Posterior vena cava (tissue), 2 donors: ENCODE measurements around the gene NUDT22. TPM values are rescaled to one million over a fixed set of nuclear protein-coding genes. Genes with fewer than 3 reads are reported as not detected.

Experiments used
- DNase-seq: peaks from one replicate; pipeline ENCODE4 v3.0.0-alpha.2; 2020; ENCODE audit warnings: low spot score
- intact Hi-C, 2 donors: fragments of 100-400 bp; cut with DNase I; formaldehyde crosslinking; loops; one replicate each; pipeline versions ENCODE4 v1.14.1 to v1.14.2; 2022 to 2023
- total RNA-seq, 2 donors: library from RNA; stranded (reverse); fragmentation: NEBNext Ultra II Directional; extraction: Animal tissue kit (Norgen Biotek cat#: 25700); gene quantifications; one replicate each; pipeline ENCODE4 v1.2.1, GENCODE V29; 2021
- donor health status: DM: yes; HTN: yes; CAD: no.
- donor health status: DM: yes; HTN: yes; CAD: no.

Gene NUDT22
- total RNA-seq, 2 donors from 2014 or later = 35.8 to 41.1 TPM

GRCh38 chr11:64204080-64204440 is 22.0 kb upstream of the NUDT22 start:
- intact Hi-C loops = loop anchor here in 1 of 2 donors (10.0 kb wide), 1 partner anchor 91 kb away; the partner anchor contains the start of gene KCNK4
- no peak for DNase-seq

GRCh38 chr11:64204464-64204989 is 21.5 kb upstream of the NUDT22 start:
- DNase-seq = peak; percentile 95
- intact Hi-C loops = loop anchor here in 1 of 2 donors (10.0 kb wide), 1 partner anchor 90 kb away; the partner anchor contains the start of gene KCNK4

- peak; percentile 92 for DNase-seq
- intact Hi-C loops = loop anchor here (1.0 to 10.0 kb wide), 3 partner anchors 17 to 96 kb away; partner anchors contain the start of genes CATSPERZ (in 1 of the 2) and KCNK4 (in 1 of the 2)
Measured at GRCh38 chr11:64206457-64207255, 19.4 kb upstream of the NUDT22 start, which contains the start of gene FERMT3. Gene FERMT3 (plus strand): TSS chr11:64206721. CDS start chr11:64207365, 644 bp downstream.

- intact Hi-C loops = loop anchor here (1.0 to 10.0 kb wide), 3 partner anchors 16 to 95 kb away; partner anchors contain the start of genes CATSPERZ (in 1 of the 2) and KCNK4 (in 1 of the 2)
- peak; percentile 94 for DNase-seq
Measured at GRCh38 chr11:64207256-64208085, 18.6 kb upstream of the NUDT22 start.

- intact Hi-C loops = loop anchor here (5.0 to 10.0 kb wide), 2 partner anchors 87 to 94 kb away; partner anchors contain the start of genes CATSPERZ (in 1 of the 2) and KCNK4 (in 1 of the 2)
- peak; percentile 82 for DNase-seq
Measured at GRCh38 chr11:64208086-64208795, 17.8 kb upstream of the NUDT22 start.

GRCh38 chr11:64208796-64209562 is 17.1 kb upstream of the NUDT22 start:
- peak; percentile 83 for DNase-seq
- intact Hi-C loops = loop anchor here (5.0 to 10.0 kb wide), 2 partner anchors 86 to 93 kb away; partner anchors contain the start of genes CATSPERZ (in 1 of the 2) and KCNK4 (in 1 of the 2)

- DNase-seq = no peak
- intact Hi-C loops = loop anchor here (5.0 to 10.0 kb wide), 2 partner anchors 85 to 93 kb away; partner anchors contain the start of genes CATSPERZ (in 1 of the 2) and KCNK4 (in 1 of the 2)
Measured at GRCh38 chr11:64209563-64209843, 16.6 kb upstream of the NUDT22 start.

- DNase-seq = no peak
- intact Hi-C loops = no loop called here
Measured at GRCh38 chr11:64210301-64211020, 15.6 kb upstream of the NUDT22 start.

GRCh38 chr11:64211181-64211872 is 14.7 kb upstream of the NUDT22 start:
- no peak for DNase-seq
- intact Hi-C loops = no loop called here

GRCh38 chr11:64216879-64217278 is 9.2 kb upstream of the NUDT22 start:
- DNase-seq = no peak
- intact Hi-C loops = no loop called here

GRCh38 chr11:64218628-64219353 is 7.3 kb upstream of the NUDT22 start:
- no peak for DNase-seq
- intact Hi-C loops = loop anchor here in 1 of 2 donors (2.0 kb wide), 1 partner anchor 150 kb away; no protein-coding TSS in a partner anchor

- intact Hi-C loops = loop anchor here in 1 of 2 donors (2.0 kb wide), 1 partner anchor 151 kb away; no protein-coding TSS in a partner anchor
- peak; percentile 77 for DNase-seq
Measured at GRCh38 chr11:64219354-64219684, 6.8 kb upstream of the NUDT22 start.

GRCh38 chr11:64219755-64220154 is 6.3 kb upstream of the NUDT22 start:
- DNase-seq = peak; percentile 74
- intact Hi-C loops = loop anchor here in 1 of 2 donors (2.0 kb wide), 1 partner anchor 151 kb away; no protein-coding TSS in a partner anchor

GRCh38 chr11:64220271-64220670 is 5.8 kb upstream of the NUDT22 start:
- DNase-seq = peak; percentile 68
- intact Hi-C loops = no loop called here

- DNase-seq = peak; percentile 79
- intact Hi-C loops = no loop called here
Measured at GRCh38 chr11:64220798-64221197, 5.3 kb upstream of the NUDT22 start.

- intact Hi-C loops = no loop called here
- DNase-seq = no peak
Measured at GRCh38 chr11:64222651-64223000, 3.4 kb upstream of the NUDT22 start.
